ENCODE measurements around the gene CUL1.
A peak's percentile ranks its signal among the peaks of the same experiment; 100 is the strongest.

The CUL1 gene

GRCh38 chr7:148718431-148718830 is 19.7 kb downstream of the CUL1 start:
- no peak overlapping the region for H3K4me3 ChIP-seq (IDR thresholded peaks at IDR 0.05; ENCODE audit: insufficient read depth, low read depth, low read length)
- peaks cover 100% of the 10 kb centered on the region for H3K79me2 ChIP-seq (ENCODE audit: insufficient read depth, low read depth)
- peaks cover 77% of the 10 kb centered on the region for H4K20me1 ChIP-seq (ENCODE audit: insufficient read depth)
- H3K4me1 ChIP-seq (ENCODE audit: low read depth, poor library complexity, severe bottlenecking): peaks cover 100% of the 10 kb centered on the region
- H3K9ac ChIP-seq: no peak overlapping the region
- no peak overlapping the region for H3K4me2 ChIP-seq
- no peak overlapping the region for H3K27ac ChIP-seq
- H3K36me3 ChIP-seq (ENCODE audit: insufficient read depth): no peaks in the 10 kb centered on the region
- no peak for TF ChIP-seq CTCF (conservative IDR thresholded peaks at IDR 0.05; ENCODE audit: low read depth, low read length)
- H3K27me3 ChIP-seq (ENCODE audit: insufficient read depth, low read depth): no peaks in the 10 kb centered on the region
- H2AFZ ChIP-seq (ENCODE audit: low read depth): no peak overlapping the region

GRCh38 chr7:148719753-148720152 is 21.1 kb downstream of the CUL1 start:
- no peak overlapping the region for H2AFZ ChIP-seq (ENCODE audit: low read depth)
- no peak overlapping the region; the same call in 1 of the 2 replicates for H3K27ac ChIP-seq
- H3K4me1 ChIP-seq (ENCODE audit: low read depth, poor library complexity, severe bottlenecking): peaks cover 100% of the 10 kb centered on the region
- H3K9ac ChIP-seq: no peak overlapping the region
- no peaks in the 10 kb centered on the region for H3K36me3 ChIP-seq (ENCODE audit: insufficient read depth)
- no peak overlapping the region for H3K4me3 ChIP-seq (IDR thresholded peaks at IDR 0.05; ENCODE audit: insufficient read depth, low read depth, low read length)
- H3K27me3 ChIP-seq (ENCODE audit: insufficient read depth, low read depth): no peaks in the 10 kb centered on the region
- H4K20me1 ChIP-seq (ENCODE audit: insufficient read depth): peaks cover 82% of the 10 kb centered on the region
- H3K79me2 ChIP-seq (ENCODE audit: insufficient read depth, low read depth): peaks cover 100% of the 10 kb centered on the region
- TF ChIP-seq CTCF (conservative IDR thresholded peaks at IDR 0.05; ENCODE audit: low read depth, low read length): no peak
- peak overlapping the region; percentile 83 for H3K4me2 ChIP-seq

DNA sequence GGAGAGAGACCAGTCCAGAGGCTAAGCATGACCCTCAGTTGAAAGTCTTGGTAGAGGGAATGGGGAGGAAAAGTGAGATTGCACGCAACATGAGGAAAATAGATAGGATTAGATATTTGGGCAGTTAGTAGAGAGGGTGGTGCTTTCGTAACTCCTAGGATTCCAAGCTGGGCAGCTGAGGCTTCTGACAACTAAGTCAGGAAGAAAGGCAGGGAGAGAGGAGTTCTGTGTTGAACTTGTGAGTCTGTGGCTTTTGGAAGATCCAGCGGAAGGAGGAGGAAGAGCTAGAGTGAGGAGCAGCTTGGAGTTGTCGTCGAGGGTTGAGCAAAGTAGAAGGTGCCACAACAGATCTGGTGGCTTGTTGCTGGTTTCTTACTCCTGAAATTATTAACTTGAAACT is 21.8 kb downstream of the CUL1 start:
- peaks cover 100% of the 10 kb centered on the region for H3K79me2 ChIP-seq (ENCODE audit: insufficient read depth, low read depth)
- peak overlapping the region; percentile 67; the same call in 1 of the 2 replicates for H3K27ac ChIP-seq
- no peak overlapping the region for H3K4me3 ChIP-seq (IDR thresholded peaks at IDR 0.05; ENCODE audit: insufficient read depth, low read depth, low read length)
- H3K4me2 ChIP-seq: peak overlapping the region; percentile 83; the same call in 1 of the 2 replicates
- peaks cover 100% of the 10 kb centered on the region for H3K4me1 ChIP-seq (ENCODE audit: low read depth, poor library complexity, severe bottlenecking)
- no peaks in the 10 kb centered on the region for H3K27me3 ChIP-seq (ENCODE audit: insufficient read depth, low read depth)
- no peak overlapping the region for H2AFZ ChIP-seq (ENCODE audit: low read depth)
- no peak for TF ChIP-seq CTCF (conservative IDR thresholded peaks at IDR 0.05; ENCODE audit: low read depth, low read length)
- H3K9ac ChIP-seq: no peak overlapping the region
- H4K20me1 ChIP-seq (ENCODE audit: insufficient read depth): peaks cover 81% of the 10 kb centered on the region
- no peaks in the 10 kb centered on the region for H3K36me3 ChIP-seq (ENCODE audit: insufficient read depth)

- TF ChIP-seq CTCF (conservative IDR thresholded peaks at IDR 0.05; ENCODE audit: low read depth, low read length): no peak
- Histone ChIP-seq H3K36me3 (ENCODE audit: insufficient read depth) (no peaks in the 10 kb centered on the region), H3K4me2 (peak overlapping the region; percentile 83), H3K4me1 (ENCODE audit: low read depth, poor library complexity, severe bottlenecking) (peaks cover 100% of the 10 kb centered on the region), H3K27me3 (ENCODE audit: insufficient read depth, low read depth) (no peaks in the 10 kb centered on the region), H3K79me2 (ENCODE audit: insufficient read depth, low read depth) (peaks cover 100% of the 10 kb centered on the region), H3K27ac (peak overlapping the region; percentile 67), H2AFZ (ENCODE audit: low read depth) (no peak overlapping the region), H3K9ac (no peak overlapping the region; the same call in 1 of the 2 replicates), H3K4me3 (IDR thresholded peaks at IDR 0.05; ENCODE audit: insufficient read depth, low read depth, low read length) (no peak overlapping the region), H4K20me1 (ENCODE audit: insufficient read depth) (peaks cover 83% of the 10 kb centered on the region)
Measured at GRCh38 chr7:148721390-148721789, 22.7 kb downstream of the CUL1 start.

Data from KMS-11 (cell line).